ENCODE data around the gene CDS1. TPM values are rescaled to one million over a fixed set of nuclear protein-coding genes. Genes with fewer than 3 reads are reported as not detected.

CDS1 gene
- total RNA-seq, 4 donors from 2014 or later: 0.07 to 1.1 TPM; not detected in 2

DNA sequence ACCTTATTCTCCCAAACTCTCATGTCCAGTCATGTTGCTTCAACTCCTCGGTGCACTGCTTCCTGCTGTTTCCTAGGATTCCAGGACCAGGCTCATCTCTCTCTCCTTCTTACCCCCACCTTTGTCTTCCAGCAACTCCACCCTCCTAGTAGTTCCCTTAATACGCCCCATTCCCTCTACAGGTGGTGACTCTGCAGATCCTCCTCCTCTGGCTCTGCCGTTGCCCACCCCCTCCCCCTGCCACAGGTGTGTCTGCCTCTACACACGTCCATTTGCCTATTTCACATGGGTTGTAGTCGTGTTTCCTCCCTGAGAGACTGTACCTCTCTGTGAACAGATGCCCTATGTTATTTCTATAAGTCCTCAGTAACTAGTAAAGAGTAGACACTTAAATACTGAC, 32.4 kb downstream of the CDS1 start:
- intact Hi-C loops (cut with DNase I; ENCODE audit: low total_unique reads) (no loop called here), in situ Hi-C loops (cut with MboI; ENCODE audit: low sequenced_read_pairs in 4 of 4) (no loop called here)
- H3K4me3 ChIP-seq: no peak overlapping the region
- H3K9me3 ChIP-seq: no peaks in the 10 kb centered on the region
- H3K27me3 ChIP-seq: no peaks in the 10 kb centered on the region
- no peak for TF ChIP-seq POLR2A (IDR thresholded peaks at IDR 0.05)
- TF ChIP-seq, protein P1, sequence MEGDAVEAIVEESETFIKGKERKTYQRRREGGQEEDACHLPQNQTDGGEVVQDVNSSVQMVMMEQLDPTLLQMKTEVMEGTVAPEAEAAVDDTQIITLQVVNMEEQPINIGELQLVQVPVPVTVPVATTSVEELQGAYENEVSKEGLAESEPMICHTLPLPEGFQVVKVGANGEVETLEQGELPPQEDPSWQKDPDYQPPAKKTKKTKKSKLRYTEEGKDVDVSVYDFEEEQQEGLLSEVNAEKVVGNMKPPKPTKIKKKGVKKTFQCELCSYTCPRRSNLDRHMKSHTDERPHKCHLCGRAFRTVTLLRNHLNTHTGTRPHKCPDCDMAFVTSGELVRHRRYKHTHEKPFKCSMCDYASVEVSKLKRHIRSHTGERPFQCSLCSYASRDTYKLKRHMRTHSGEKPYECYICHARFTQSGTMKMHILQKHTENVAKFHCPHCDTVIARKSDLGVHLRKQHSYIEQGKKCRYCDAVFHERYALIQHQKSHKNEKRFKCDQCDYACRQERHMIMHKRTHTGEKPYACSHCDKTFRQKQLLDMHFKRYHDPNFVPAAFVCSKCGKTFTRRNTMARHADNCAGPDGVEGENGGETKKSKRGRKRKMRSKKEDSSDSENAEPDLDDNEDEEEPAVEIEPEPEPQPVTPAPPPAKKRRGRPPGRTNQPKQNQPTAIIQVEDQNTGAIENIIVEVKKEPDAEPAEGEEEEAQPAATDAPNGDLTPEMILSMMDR (IDR thresholded peaks at IDR 0.05 in 4 of 5, conservative IDR thresholded peaks at IDR 0.05 in 1 of 5): no peak
- ATAC-seq (no peak), DNase-seq (no peak)
- no peaks in the 10 kb centered on the region for H3K4me1 ChIP-seq
- H3K36me3 ChIP-seq: no peaks in the 10 kb centered on the region
- no peak overlapping the region for H3K27ac ChIP-seq

DNA sequence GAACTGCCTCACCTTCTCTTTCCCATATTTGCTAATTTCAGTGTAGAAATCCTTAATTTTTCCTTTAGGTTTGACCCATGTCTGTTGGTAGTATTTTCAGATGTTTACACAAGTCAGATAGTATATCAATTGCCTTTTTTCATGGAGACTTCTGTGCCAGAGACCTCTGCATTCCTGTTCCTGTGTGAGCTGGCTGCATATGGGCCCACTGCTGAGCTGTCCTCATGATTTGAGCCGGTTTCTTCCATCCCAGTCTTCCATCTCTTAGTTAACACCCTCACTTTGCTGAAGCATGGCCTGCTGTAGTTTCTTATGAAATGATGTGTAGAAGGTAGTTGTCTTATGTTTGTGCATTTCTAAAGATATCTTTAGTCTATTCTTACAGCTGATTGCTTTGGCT, 40.0 kb downstream of the CDS1 start:
- TF ChIP-seq, protein P1 (IDR thresholded peaks at IDR 0.05 in 4 of 5, conservative IDR thresholded peaks at IDR 0.05 in 1 of 5): no peak
- TF ChIP-seq POLR2A (IDR thresholded peaks at IDR 0.05): no peak
- H3K27ac ChIP-seq: no peak overlapping the region
- intact Hi-C loops (cut with DNase I; ENCODE audit: low total_unique reads) (no loop called here), in situ Hi-C loops (cut with MboI; ENCODE audit: low sequenced_read_pairs in 4 of 4) (no loop called here)
- no peaks in the 10 kb centered on the region for H3K27me3 ChIP-seq
- H3K4me1 ChIP-seq: no peaks in the 10 kb centered on the region
- H3K36me3 ChIP-seq: no peaks in the 10 kb centered on the region
- ATAC-seq (no peak), DNase-seq (no peak)
- H3K9me3 ChIP-seq: no peaks in the 10 kb centered on the region
- H3K4me3 ChIP-seq: no peak overlapping the region

DNA sequence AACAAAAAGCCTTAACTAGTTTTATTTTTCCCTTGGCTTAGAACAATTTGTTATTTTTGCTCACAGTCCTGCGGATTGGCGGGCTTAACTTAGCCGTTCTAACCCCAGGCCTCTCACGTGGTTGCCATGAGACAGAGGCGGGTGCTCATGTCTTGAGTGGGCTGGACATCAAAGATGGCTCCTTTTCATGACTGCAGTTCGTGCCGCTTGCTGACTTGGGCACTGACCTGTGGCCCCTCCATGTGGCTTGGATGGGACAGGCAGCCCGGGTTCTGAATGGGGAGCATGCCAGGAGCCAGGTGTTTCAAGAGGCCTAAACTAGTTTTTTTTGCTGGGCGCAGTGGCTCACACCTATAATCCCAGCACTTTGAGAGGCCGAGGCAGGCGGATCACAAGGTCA, 40.7 kb downstream of the CDS1 start:
- in situ Hi-C loops (cut with MboI; ENCODE audit: low sequenced_read_pairs in 4 of 4) (no loop called here), intact Hi-C loops (cut with DNase I; ENCODE audit: low total_unique reads) (no loop called here)
- Histone ChIP-seq H3K4me3 (no peak overlapping the region), H3K9me3 (no peaks in the 10 kb centered on the region), H3K27ac (no peak overlapping the region), H3K36me3 (no peaks in the 10 kb centered on the region), H3K4me1 (no peaks in the 10 kb centered on the region), H3K27me3 (no peaks in the 10 kb centered on the region)
- ATAC-seq: no peak
- DNase-seq: no peak
- TF ChIP-seq POLR2A (IDR thresholded peaks at IDR 0.05): no peak
- TF ChIP-seq, protein P1 (IDR thresholded peaks at IDR 0.05 in 4 of 5, conservative IDR thresholded peaks at IDR 0.05 in 1 of 5): no peak

DNA sequence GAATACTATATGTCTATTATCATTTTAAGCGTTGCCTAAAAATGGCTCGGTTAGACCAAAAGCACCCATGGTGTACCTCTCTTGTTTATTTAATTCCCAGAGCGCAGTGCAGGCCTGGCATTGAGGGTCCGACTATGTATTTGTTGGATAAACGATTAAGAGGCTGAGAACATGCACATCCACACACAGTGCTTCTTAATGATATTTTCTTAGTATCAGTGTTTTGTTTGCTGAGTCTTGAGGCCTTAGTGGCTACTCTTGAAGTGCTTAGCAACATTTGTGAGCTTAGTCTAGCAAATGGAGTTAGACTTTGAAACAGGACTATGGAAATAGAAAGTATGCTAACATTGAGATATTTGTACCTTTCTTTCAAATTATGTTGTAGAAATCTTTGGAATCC, 43.7 kb downstream of the CDS1 start:
- Histone ChIP-seq H3K27me3 (no peaks in the 10 kb centered on the region), H3K4me3 (no peak overlapping the region), H3K9me3 (no peaks in the 10 kb centered on the region), H3K27ac (no peak overlapping the region), H3K4me1 (no peaks in the 10 kb centered on the region), H3K36me3 (no peaks in the 10 kb centered on the region)
- DNase-seq (no peak), ATAC-seq (no peak)
- in situ Hi-C loops (cut with MboI; ENCODE audit: low sequenced_read_pairs in 4 of 4) (no loop called here), intact Hi-C loops (cut with DNase I; ENCODE audit: low total_unique reads) (no loop called here)
- TF ChIP-seq, protein P1 (IDR thresholded peaks at IDR 0.05 in 4 of 5, conservative IDR thresholded peaks at IDR 0.05 in 1 of 5): no peak
- no peak for TF ChIP-seq POLR2A (IDR thresholded peaks at IDR 0.05)

DNA sequence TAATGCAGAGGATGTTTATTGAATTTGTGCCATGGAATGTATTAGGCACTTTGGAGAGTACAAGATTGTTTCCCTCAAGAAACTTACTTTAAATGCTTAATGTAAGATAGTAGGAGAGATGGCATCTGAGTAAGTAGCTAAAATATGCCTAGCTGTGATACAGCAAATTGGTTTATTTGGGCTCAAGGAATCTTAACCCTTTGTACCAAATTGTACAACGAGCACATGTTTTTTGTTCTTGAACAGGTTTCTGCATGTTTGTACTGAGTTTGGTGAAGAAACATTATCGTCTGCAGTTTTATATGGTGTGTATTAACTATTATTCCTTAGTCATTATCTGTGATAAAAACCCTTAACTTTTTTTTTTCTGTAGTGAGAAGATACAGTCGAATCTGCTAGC, 48.6 kb downstream of the CDS1 start:
- in situ Hi-C loops (cut with MboI; ENCODE audit: low sequenced_read_pairs in 4 of 4) (no loop called here), intact Hi-C loops (cut with DNase I; ENCODE audit: low total_unique reads) (no loop called here)
- H3K9me3 ChIP-seq: no peaks in the 10 kb centered on the region
- H3K36me3 ChIP-seq: no peaks in the 10 kb centered on the region
- no peaks in the 10 kb centered on the region for H3K27me3 ChIP-seq
- no peak for ATAC-seq
- DNase-seq: no peak
- no peak overlapping the region for H3K4me3 ChIP-seq
- no peak overlapping the region for H3K27ac ChIP-seq
- no peaks in the 10 kb centered on the region for H3K4me1 ChIP-seq
- TF ChIP-seq, protein P1 (IDR thresholded peaks at IDR 0.05 in 4 of 5, conservative IDR thresholded peaks at IDR 0.05 in 1 of 5): no peak
- TF ChIP-seq POLR2A (IDR thresholded peaks at IDR 0.05): no peak
